Measurements from ENCODE around the gene PCIF1.
"Not testable (repeated sequence)": the region's sequence is repeated elsewhere in the genome, so short reads cannot be mapped to it uniquely, and the experiment has no call there.

The PCIF1 gene

GRCh38 chr20:45934586-45935415 is at the start of gene PCIF1:
Gene PCIF1, plus strand, starts transcription at chr20:45934683. Its CDS starts 4,317 bp downstream, at chr20:45939000.
- DNase-seq, result peak; percentile 98

GRCh38 chr20:45886590-45887345 is 47.7 kb upstream of the PCIF1 start:
- no peak for DNase-seq

GRCh38 chr20:45887346-45887715 is 47.2 kb upstream of the PCIF1 start, which contains the start of gene SPATA25:
Gene SPATA25, minus strand, starts transcription at chr20:45887622. Its CDS starts 32 bp downstream, at chr20:45887590.
- DNase-seq, result no peak

GRCh38 chr20:45888681-45889080 is 45.8 kb upstream of the PCIF1 start:
- DNase-seq, result no peak

GRCh38 chr20:45890077-45890984 is 44.2 kb upstream of the PCIF1 start:
- peak; percentile 89 for DNase-seq

GRCh38 chr20:45890985-45891983 is 43.2 kb upstream of the PCIF1 start, which contains the start of the genes CTSA and NEURL2:
Gene CTSA, plus strand, starts transcription at chr20:45891335. Its CDS starts 234 bp downstream, at chr20:45891569.
Gene NEURL2, minus strand, starts transcription at chr20:45891208. Its CDS starts 217 bp downstream, at chr20:45890991.
- peak; percentile 96 for DNase-seq

GRCh38 chr20:45892049-45892825 is 42.2 kb upstream of the PCIF1 start:
- no peak for DNase-seq

- DNase-seq, result no peak
Measured at GRCh38 chr20:45892828-45893500, 41.5 kb upstream of the PCIF1 start.

GRCh38 chr20:45893831-45894230 is 40.7 kb upstream of the PCIF1 start:
- no peak for DNase-seq

- no peak for DNase-seq
Measured at GRCh38 chr20:45894797-45895196, 39.7 kb upstream of the PCIF1 start.

- no peak for DNase-seq
Measured at GRCh38 chr20:45896641-45897161, 37.8 kb upstream of the PCIF1 start.

- DNase-seq, result no peak
Measured at GRCh38 chr20:45897289-45897688, 37.2 kb upstream of the PCIF1 start.

- no peak for DNase-seq
Measured at GRCh38 chr20:45897692-45898091, 36.8 kb upstream of the PCIF1 start.

- no peak for DNase-seq
Measured at GRCh38 chr20:45898285-45898684, 36.2 kb upstream of the PCIF1 start.

- DNase-seq, result no peak
Measured at GRCh38 chr20:45899046-45899835, 35.2 kb upstream of the PCIF1 start.

- DNase-seq, result not testable (repeated sequence)
Measured at GRCh38 chr20:45901332-45901731, 33.2 kb upstream of the PCIF1 start.

GRCh38 chr20:45902199-45902701 is 32.2 kb upstream of the PCIF1 start:
- no peak for DNase-seq
